Smooth muscle cell of the brain vasculature (primary cell): ENCODE measurements around the gene SPRYD4.
"Not testable (repeated sequence)": the region's sequence is repeated elsewhere in the genome, so short reads cannot be mapped to it uniquely, and the experiment has no call there.

Source experiments
- DNase-seq: peaks from one replicate; pipeline ENCODE4 v3.0.0-alpha.2; 2012; ENCODE audit warnings: low read depth, low spot score

SPRYD4 gene

GRCh38 chr12:56476972-56477432 is 8.6 kb downstream of the SPRYD4 start:
- no peak for DNase-seq

DNA sequence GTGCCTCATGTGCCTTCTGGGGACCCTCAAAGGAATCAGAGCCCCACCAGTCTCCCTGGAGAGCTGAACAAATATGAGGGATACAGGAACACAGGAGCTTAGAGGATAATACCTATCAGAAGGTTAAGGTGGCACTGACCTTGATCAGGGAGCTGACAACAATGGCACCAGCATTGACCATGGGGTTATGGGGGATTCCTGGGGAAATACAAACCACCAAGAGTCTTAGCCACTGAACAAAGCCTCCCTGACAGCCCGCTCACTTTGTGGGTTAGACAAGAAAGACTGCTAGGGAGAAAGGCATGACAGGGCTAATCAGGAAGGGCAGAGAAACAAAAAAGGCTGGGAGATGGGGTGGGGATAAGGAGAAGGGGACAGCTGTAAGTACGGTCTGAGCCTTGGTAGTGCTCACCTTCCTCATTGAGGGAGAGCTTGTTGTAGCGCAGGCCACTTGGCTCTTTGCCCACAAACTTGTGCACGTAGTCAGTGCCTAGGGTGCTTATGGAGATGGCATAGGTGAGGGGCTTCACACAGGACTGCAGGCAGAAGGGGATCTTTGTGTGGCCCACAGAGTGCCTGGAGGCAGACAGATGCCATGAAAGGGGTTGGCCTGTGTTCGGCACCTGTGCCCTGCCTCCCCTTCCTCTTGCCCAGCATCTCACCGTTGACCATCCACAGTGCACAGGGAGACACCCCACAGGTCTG is 9.3 kb downstream of the SPRYD4 start:
- DNase-seq, result no peak

- DNase-seq, result no peak
Measured at GRCh38 chr12:56479625-56480024, 11.2 kb downstream of the SPRYD4 start.

GRCh38 chr12:56484566-56484965 is 16.2 kb downstream of the SPRYD4 start:
- no peak for DNase-seq

- no peak for DNase-seq
Measured at GRCh38 chr12:56486694-56487093, 18.3 kb downstream of the SPRYD4 start.

- no peak for DNase-seq
Measured at GRCh38 chr12:56487448-56488040, 19.2 kb downstream of the SPRYD4 start.

DNA sequence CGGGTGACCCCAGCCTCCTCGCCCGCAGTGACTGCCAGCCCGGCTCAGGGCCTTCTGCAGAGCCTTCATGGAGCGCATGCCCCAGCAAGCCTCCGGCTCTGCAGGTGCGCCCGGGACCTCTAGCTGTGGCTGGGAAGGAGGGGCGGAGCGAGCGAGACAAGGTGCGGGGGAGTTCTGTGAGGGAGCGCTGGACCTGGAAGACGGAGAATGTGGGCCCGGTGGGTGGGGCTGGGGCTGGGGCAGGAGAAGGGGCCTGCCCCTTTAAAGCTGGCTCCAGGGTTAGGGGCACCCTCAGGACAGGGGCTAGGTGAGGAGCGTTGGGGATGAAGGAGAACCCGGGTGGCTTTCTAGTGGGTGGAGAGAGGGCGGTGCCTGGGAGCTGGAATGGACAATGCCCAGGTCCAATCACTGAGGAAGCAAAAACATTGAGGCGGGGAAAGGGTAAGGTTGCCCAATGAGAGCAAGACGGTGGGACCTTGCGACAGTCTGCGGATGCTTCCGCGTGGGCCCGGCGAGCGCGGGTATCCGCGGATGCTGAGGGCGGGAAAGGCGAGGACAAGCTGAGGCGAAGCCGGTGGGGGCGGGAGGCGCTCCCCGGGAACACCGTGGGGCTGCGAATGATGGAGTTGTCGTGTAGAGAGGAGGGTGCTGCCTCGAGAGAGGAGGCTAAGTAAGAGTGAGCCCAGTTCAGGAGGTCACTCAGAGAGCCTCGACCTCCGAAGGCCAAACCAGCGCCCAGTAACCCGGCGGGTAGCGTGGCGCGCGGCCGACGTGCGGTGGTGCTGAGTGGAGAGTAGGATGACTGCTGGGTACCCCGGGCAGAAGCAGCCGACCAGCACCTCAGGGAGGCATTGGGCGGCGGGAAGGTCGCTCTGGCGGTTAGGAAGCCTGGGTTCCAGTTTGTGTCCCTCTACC is 19.9 kb downstream of the SPRYD4 start, which contains the start of gene GLS2:
Gene GLS2, minus strand, starts transcription at position 121 of the 915 bp plus-strand sequence. Its CDS starts 43 bp downstream, at position 78.
- no peak for DNase-seq

DNA sequence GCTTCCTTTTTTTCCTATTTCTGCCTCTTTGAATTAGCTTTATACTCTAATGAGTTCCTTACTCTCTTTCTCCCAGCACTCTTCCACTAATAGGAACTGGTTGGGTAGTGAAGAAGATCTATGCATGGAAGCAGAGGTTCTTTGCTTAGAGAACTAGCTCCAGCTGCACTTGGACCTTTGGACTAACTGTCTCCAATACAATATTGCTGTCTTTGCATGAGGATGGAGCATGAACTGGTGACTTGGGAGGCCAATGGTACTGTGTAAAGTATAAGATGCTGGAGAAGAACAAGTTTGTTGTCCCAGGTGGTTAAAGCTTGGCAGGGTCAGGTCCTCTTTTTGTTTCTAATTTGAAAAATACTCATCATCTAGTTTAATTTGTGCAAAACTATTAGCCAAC is 22.0 kb downstream of the SPRYD4 start:
- DNase-seq, result no peak

GRCh38 chr12:56493409-56494105 is 25.2 kb downstream of the SPRYD4 start:
- not testable (repeated sequence) for DNase-seq

GRCh38 chr12:56494106-56494415 is 25.7 kb downstream of the SPRYD4 start:
- DNase-seq, result not testable (repeated sequence)

DNA sequence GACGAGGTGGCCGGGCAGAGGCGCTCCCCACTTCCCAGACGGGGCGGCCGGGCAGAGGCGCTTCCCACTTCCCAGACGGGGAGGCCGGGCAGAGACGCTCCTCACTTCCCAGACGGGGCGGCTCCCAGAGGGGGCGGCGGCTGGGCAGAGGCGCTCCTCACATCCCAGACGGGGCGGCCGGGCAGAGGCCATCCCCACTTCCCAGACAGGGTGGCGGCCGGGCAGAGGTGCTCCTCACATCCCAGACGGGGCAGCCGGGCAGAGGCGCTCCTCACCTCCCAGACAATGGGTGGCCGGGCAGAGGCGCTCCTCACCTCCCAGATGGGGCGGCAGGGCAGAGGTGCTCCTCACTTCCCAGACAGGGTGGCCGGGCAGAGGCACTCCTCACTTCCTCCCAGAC is 26.1 kb downstream of the SPRYD4 start:
- not testable (repeated sequence) for DNase-seq

GRCh38 chr12:56496704-56497103 is 28.3 kb downstream of the SPRYD4 start:
- DNase-seq, result not testable (repeated sequence)

GRCh38 chr12:56498126-56498902 is 29.9 kb downstream of the SPRYD4 start:
- not testable (repeated sequence) for DNase-seq

DNA sequence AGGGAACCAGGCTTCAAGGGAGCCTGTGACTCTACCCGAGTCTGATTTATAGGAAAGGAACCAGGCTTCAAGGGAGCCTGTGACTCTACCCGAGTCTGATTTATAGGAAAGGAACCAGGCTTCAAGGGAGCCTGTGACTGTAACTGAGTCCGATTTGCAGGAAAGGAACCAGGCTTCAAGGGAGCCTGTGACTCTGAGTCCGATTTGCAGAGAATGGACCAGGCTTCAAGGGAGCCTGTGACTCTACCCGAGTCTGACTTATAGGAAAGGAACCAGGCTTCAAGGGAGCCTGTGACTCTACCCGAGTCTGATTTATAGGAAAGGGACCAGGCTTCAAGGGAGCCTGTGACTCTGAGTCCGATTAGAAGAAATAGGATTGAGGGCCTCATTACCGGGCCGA is 31.1 kb downstream of the SPRYD4 start:
- DNase-seq, result not testable (repeated sequence)

DNA sequence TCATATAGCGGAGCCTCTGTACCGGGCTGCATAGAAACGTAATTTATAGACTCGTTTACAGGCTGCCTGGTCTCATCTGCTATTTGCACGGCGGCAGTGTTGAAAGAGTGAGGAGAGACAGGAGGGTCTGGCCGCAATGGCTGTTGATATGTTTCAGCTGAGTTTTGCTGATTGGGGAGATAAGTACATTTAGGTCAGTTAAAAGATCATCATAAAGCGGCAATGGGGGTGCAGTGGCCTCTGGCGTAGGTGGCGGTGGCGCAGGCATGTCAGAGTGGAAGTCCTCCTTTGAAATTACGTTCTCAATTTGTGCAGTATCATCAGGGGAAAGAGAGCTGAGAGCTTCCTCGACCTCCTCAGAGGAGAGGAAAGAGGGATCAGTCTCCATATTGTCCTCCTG is 31.5 kb downstream of the SPRYD4 start:
- DNase-seq, result not testable (repeated sequence)

- DNase-seq, result no peak
Measured at GRCh38 chr12:56510786-56511185, 42.4 kb downstream of the SPRYD4 start.

DNA sequence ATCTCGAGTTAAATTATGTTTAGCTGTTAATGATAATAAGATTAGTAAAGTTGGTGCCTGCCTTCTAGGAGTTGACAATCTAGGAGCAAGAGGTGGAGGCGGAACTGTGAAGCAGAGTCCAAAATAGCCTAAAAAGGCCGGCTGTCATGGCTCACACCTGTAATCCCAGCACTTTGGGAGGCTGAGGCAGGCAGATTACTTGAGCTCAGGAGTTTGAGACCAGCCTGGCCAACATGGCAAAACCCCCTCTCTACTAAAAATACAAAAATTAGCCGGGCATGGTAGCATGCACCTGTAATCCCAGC is 45.6 kb downstream of the SPRYD4 start:
- not testable (repeated sequence) for DNase-seq

- no peak for DNase-seq
Measured at GRCh38 chr12:56517854-56518253, 49.5 kb downstream of the SPRYD4 start.

GRCh38 chr12:56518570-56518969 is 50.2 kb downstream of the SPRYD4 start:
- no peak for DNase-seq

DNA sequence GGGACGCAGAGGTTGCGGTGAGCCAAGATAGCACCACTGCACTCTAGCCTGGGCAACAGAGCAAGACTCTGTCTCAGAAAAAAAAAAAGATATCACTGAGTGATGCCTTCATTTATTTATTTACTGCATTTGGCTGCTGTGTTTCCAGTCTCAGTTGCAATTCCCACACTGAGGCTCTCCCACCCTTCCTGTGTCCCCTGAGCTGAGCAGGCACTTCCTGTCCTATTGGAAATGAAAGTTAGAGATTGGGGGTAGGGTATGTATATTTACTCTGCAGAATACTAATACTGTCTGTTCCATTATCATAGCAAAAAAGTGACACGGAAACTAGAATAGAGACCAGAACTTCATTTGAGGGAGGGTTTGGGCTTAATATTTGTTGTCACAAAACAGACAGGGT is 51.7 kb downstream of the SPRYD4 start:
- DNase-seq, result no peak

DNA sequence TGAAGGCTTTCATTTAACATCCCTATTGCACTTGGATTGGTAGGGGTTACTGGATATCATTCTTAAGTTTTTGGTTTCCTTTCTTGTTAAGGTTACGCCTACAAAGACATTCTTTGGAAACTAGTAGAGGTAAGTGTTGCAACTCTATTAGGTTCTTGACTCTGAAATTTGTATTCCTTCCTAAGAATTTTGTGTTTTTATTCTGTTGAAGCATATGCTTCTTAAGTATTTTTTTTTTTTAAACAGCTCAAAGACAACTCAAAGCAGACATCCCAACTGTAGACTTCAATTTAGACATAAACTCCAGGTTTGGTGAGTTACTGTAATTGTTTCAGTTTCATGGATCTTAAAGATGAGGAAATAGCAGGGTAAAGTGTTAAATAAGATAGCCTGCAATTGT is 52.1 kb downstream of the SPRYD4 start:
- DNase-seq, result no peak
